GM12873 (cell line): ENCODE measurements around the gene ZNF296.

Source experiments
- TF ChIP-seq, protein P1 (sequence below): IDR thresholded peaks from 2 replicates; pipeline ENCODE4 v1.5.1; 2012; ENCODE audit warnings: low read depth, mild to moderate bottlenecking, moderate library complexity, low read length, control low read depth; ENCODE audit not compliant: insufficient read depth; ENCODE audit errors: missing control alignments

Gene ZNF296

DNA sequence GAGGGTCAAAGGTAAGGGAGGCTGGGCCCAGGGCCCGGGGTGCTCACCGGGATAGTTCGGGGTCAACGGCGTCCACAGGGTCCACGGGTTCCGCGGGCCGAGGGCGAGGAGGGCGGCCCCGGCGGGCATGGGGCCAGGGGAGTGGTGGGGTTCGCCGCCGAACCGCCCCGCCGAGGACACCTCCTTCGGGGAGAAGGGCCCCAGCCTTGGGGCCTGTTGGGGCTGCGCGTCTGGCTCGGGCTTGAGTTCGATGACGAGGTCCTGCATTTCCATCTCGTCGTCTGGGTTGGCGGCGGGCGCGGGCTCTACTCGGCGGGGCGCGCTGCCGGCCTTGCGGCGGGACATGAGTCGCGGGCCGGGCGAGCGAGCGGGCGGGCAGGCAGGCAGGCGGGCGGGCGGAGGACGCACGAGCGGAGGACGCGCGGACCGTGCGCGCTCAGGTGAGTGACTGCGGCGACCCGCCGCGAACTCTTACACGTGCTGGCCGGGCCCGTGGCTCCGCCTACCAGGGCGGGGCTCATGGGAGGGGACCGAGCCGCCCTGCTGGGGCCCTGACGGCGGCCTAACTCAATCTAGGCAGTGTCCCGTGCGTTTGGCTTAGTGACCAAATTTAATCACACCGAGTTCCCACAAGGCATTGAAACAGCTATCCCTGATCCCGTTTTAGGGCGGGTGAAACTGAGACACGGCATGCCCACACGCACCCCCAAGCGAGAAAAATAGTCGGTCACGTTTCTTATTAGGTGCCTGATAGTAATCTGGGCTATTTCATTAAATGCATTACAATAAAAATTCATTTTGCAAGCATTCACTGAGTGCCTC is at the start of gene ZNF296:
ZNF296 (minus strand) TSS at position 450 of the 822 bp plus-strand sequence; CDS start at position 345, 105 bp downstream.
- TF ChIP-seq, protein P1, sequence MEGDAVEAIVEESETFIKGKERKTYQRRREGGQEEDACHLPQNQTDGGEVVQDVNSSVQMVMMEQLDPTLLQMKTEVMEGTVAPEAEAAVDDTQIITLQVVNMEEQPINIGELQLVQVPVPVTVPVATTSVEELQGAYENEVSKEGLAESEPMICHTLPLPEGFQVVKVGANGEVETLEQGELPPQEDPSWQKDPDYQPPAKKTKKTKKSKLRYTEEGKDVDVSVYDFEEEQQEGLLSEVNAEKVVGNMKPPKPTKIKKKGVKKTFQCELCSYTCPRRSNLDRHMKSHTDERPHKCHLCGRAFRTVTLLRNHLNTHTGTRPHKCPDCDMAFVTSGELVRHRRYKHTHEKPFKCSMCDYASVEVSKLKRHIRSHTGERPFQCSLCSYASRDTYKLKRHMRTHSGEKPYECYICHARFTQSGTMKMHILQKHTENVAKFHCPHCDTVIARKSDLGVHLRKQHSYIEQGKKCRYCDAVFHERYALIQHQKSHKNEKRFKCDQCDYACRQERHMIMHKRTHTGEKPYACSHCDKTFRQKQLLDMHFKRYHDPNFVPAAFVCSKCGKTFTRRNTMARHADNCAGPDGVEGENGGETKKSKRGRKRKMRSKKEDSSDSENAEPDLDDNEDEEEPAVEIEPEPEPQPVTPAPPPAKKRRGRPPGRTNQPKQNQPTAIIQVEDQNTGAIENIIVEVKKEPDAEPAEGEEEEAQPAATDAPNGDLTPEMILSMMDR: no peak

DNA sequence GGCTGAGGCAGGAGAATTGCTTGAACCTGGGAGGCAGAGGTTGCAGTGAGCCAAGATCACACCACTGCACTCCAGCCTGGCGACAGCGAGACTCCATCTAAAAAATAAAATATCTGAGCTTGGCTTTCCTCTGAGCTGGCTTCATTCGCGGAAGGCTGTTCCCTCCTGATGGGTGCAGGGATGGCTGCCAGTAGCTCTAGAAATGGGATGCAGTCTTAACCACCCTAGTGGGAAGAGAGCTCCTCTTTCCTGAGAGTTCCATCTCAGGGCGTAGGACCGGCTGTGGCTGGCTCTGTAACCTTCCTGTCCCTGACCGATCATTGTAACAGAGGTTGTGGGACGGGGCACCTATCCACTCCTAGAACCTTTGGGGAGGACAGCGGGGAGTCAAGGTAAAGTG is 49.1 kb upstream of the ZNF296 start:
- TF ChIP-seq, protein P1: no peak

DNA sequence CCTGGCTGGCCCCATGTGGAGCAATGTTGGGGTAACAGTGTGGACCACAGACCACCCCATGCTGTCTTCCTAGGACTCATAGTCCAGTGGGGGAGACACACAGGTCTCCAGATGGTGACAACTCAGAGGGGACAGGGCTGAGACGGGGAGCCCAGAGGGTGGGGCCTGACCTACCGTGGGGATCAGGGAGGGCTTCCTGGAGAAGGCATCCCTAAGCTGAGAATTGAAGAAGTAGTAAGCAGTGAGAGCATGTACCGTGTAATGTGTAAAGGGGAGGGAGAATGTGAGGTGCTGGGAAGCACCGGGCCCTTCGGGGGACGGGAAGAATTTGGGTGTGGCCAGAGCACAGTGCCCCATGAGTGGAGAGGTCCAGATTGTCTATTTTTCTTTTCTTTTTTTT is 47.7 kb upstream of the ZNF296 start:
- TF ChIP-seq, protein P1: no peak

DNA sequence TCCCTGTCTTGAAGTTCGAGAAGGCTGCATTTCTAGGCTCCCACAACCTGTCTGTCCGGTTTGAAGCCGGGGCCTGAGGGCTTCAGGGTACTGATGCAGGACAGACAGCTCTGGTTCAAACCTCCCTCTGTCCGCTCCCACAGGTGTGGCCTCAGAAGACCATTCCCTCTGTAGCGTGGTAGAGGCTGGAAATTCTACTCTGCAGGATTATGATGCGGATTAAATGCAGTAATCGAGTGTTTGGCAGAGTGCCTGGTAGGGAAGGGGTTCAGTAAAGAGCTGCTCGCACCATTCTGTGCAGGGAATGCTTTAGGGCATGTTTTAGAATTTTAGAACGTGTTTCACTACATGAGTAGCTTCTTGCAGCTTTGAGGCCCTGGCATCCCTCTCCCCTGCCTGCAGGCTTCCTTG is 47.2 kb upstream of the ZNF296 start:
- TF ChIP-seq, protein P1: no peak

DNA sequence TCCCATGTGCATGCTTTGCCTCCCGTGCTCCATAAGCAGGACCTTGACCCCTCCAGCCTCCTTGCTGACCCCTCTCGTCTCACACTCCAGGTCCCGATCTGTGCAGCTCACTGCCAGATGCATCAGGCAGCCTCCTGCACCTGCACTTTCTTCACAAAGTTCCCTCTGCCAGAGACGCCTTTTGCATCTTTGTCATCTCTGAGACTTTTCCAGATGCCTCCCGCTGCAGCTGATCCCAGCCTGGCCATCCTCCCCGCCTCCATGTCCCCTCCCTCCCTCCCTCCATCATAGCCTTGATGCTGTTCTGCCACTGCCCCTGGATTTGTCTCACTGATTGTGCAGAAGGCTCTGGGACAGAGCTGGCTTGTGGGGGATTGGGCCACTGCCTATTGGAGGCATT is 46.6 kb upstream of the ZNF296 start:
- TF ChIP-seq, protein P1: no peak

DNA sequence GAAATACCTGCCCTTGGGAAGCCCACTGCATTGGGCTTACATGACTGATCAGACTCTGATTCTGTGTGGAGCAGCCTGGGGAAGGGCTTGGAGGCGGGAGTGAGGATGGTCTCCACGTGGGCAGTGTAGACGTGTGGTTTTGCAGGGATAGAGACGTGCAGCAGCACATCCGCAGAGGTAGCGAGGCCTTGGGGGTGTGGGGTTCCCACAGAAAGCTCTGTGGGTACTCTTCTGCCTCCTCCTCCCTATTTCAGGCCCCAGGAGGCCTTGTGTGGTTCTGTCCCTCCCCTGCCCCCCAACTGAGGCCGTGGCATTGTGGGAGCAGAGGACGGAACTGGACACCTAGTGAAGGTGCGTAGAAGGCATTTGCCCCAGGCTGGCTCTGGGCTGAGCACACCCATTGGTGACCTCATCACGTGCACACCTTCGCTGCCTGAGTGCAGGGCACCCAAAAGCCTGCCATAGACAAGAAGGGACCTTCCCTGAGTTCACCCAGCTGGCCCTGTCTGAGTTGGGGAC is 45.6 kb upstream of the ZNF296 start:
- TF ChIP-seq, protein P1: no peak

DNA sequence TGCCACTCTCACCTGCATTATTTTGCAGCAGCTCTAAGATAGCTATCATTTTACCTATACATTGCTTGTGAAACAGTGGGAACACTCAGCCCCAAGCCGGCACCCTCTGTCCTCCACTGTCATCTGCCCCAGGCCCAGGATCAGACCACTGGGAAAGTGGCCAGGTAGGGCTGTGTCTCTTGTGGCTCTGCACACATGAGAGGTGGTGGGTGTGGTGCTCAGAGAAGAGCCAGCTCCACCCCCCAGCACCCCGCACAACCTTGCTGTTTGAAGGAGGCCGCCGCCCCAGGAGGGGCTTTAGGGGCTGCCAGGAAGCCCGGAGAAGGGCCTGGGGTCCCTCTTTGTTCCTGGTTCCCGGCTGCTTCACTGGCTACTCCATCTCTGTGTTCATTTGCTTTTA is 43.3 kb upstream of the ZNF296 start:
- TF ChIP-seq, protein P1: no peak
